RCC 7860 (cell line): ENCODE data around the gene SAMD15.
"Not testable (repeated sequence)": the region's sequence is repeated elsewhere in the genome, so short reads cannot be mapped to it uniquely, and the experiment has no call there.

Experiments used
- DNase-seq: peaks from one replicate; pipeline ENCODE4 v3.0.0-alpha.2; 2015; ENCODE audit warnings: low spot score
- FAIRE-seq: peaks from 2 replicates; lab custom pipeline; 2012; peaks lifted over from hg19 to GRCh38; lab: Jason Lieb, UNC

Gene SAMD15

GRCh38 chr14:77375164-77375950 lies 1.8 kb upstream of the SAMD15 start:
- DNase-seq (no peak), FAIRE-seq (no peak)

DNA sequence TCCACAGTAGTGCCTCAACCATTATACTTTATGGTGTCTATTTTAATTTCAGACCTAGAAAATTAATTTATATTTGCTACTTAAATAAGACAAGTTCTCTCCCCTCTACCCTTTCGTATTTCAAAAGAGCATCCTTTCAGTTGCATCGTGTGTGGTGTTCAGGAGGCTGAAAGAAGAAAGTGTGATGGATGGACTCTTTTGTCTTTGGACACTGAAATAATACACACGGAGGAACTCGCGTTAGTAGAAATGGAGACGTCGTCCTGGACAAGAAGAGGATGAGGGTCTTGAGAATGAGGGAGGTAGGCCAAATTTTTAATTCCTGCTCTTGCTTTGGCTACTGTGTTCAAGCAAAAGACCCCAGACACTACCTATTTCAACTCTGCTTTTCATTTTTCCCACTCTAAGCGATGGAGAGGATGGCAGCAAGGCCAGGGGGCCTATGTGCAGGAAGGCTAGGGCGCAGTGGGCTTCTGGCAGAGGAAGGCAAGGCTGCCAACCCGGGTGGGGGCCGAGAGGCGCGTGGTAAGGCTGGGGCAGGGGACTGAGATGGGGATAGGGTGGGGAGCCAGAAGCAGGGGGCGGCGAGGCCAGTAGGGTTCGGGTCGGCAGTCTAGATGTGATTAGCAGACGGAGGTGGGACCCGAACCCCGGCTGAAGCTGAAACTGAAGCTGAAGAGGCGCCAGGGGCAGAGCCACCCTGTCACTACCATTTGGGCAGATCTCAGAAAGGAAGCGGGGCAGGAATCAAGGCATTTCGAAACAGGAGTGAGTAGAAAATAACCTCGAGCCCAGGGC lies 1.0 kb upstream of the SAMD15 start:
- FAIRE-seq (no peak), DNase-seq (no peak)

GRCh38 chr14:77377502-77377844 lies 294 bp downstream of the SAMD15 start:
- DNase-seq, result no peak

GRCh38 chr14:77378701-77379100 lies 1.5 kb downstream of the SAMD15 start:
- no peak for FAIRE-seq

More at GRCh38 chr14:77377502-77377844, 294 bp downstream of the SAMD15 start:
- no peak for FAIRE-seq

GRCh38 chr14:77390188-77390587 lies 13.0 kb downstream of the SAMD15 start:
- no peak for FAIRE-seq
- no peak for DNase-seq

More at GRCh38 chr14:77378701-77379100, 1.5 kb downstream of the SAMD15 start:
- DNase-seq, result no peak

- FAIRE-seq (no peak), DNase-seq (no peak)
Measured at GRCh38 chr14:77400216-77400615, 23.0 kb downstream of the SAMD15 start.

DNA sequence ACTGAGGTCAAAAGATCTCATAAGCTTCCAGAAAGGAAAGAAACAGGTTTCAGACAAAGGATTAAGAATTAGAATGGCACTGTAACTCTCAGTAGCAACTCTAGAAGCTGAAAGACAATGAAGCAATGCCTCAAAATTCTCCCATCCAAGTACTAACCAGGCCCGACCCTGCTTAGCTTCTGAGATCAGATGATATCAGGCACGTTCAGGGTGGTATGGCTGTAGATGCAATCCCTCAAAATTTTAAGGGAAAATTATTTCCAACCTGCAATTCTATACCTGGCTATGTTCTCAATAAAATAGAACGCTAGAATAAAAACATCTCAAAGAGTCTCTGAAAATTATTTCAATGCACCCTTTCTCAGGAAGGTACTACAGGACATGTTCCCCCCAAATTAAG lies 26.6 kb downstream of the SAMD15 start:
- DNase-seq, result no peak
- FAIRE-seq, result no peak

DNA sequence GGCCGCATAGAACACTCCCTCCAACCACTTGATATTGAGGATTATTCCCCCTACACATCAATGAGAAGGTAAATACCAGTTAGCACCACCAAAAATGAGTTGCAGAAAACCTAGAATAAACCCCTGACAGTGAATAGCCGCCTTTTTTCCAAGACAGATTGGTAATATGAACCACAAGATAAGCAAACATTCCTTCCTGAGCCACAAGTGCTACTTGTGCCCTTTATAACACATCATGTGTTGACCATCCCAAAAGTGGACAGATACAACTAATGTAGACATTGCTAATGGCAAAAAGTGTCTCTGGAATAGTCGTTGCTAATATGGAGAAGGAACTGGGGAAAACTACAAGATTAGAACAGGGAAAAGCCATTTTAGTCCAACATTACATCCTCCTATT lies 28.9 kb downstream of the SAMD15 start:
- DNase-seq (no peak), FAIRE-seq (no peak)

GRCh38 chr14:77406718-77407117 lies 29.5 kb downstream of the SAMD15 start:
- FAIRE-seq, result no peak
- DNase-seq, result no peak

GRCh38 chr14:77407158-77407557 lies 30.0 kb downstream of the SAMD15 start:
- no peak for DNase-seq
- no peak for FAIRE-seq

DNA sequence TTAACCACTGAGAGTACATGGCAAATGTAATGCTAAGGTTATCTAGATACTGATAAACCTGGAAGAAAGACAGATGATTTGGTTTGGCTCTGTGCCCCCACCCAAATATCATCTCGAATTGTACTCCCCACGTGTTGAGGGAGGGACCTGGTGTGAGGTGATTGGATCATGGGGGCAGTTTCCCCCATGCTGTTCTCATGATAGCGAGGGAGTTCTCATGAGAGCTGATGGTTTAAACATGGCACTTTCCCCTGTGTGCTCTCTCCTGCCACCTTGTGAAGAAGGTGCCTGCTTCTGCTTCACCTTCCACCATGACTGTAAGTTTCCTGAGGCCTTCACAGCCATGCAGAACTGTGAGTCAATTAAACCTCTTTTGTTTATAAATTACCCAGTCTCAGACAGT lies 32.0 kb downstream of the SAMD15 start:
- DNase-seq (no peak), FAIRE-seq (no peak)

DNA sequence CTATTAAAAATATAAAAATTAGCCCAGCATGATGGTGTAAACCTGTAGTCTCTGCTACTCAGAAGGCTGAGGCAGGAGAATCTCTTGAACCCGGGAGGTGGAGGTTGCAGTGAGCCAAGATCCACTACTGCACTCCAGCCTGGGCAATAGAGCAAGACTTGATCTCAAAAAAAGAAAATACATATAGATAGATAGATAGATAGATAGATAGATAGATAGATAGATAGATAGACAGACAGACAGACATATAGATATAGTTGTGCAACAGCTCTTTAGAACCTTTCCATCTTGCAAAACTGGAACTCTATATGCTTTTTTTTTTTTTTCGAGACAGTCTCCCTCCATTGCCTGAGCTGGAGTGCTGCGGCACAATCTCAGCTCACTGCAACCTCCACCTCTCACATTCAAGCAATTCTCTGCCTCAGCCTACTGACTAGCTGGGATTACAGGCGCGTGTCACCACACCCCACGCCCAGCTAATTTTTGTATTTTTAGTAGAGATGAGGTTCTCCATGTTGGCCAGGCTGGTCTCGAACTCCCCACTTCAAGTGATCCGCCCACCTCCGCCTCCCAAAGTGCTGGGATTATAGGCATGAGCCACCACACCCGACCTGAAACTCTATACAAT lies 38.3 kb downstream of the SAMD15 start:
- DNase-seq, FAIRE-seq: not testable (repeated sequence)

DNA sequence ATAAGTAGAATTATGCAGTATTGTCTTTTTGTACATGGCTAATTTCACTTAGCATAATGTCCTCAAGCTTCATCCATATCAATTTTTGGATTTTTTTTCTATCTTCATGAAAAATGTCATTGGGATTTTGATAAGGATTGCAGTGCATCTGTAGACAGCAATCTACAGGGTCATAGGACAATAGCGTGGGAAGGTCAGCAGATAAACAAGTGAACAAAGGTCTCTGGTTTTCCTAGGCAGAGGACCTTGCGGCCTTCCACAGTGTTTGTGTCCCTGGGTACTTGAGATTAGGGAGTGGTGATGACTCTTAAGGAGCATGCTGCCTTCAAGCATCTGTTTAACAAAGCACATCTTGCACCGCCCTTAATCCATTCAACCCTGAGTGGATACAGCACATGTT lies 38.9 kb downstream of the SAMD15 start:
- DNase-seq, FAIRE-seq: not testable (repeated sequence)

DNA sequence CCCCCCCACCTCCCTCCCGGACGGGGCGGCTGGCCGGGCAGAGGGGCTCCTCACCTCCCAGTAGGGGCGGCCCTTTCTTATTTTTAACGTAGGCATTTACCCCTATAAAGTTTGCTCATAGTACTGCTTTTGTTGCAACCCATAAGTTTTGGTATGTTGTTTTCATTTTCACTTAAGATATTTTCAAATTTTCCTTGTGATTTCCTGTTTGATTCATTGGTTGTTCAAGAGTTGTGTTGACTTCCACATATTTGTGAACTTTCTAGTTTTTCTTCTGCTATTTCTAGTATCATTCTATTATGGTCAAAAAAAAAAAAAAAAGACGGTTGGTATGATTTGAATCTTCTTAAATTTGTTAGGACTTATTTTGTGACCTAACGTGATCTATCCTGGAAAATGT lies 39.7 kb downstream of the SAMD15 start:
- FAIRE-seq (no peak), DNase-seq (no peak)

- DNase-seq (no peak), FAIRE-seq (no peak)
Measured at GRCh38 chr14:77421201-77421600, 44.0 kb downstream of the SAMD15 start.

GRCh38 chr14:77423423-77423822 lies 46.2 kb downstream of the SAMD15 start, which contains the start of gene NOXRED1:
TSS of gene NOXRED1 (minus strand) at chr14:77423523. CDS start at chr14:77422889, 634 bp downstream.
- DNase-seq (no peak), FAIRE-seq (no peak)

GRCh38 chr14:77424862-77425261 lies 47.7 kb downstream of the SAMD15 start:
- no peak for FAIRE-seq
- no peak for DNase-seq

DNA sequence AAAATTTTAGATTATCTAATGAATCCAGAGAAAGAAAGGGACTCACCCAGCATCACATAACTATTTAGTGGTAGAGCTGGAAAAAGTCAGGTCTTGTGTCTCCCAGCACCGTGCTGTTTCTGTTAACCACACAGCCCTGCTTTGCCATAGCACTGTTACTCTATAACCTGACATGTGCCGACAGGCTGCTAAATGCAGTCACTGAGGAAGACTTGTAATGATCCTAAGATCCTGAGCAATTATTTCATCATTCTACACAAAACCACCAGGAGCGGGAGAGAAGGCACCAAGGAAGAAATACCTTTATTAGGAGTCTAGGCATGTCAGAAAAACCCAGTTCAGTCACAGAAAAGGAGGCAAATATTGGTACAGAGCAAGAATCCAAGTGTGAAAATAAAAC lies 49.2 kb downstream of the SAMD15 start:
- no peak for FAIRE-seq

GRCh38 chr14:77436042-77436441 lies 58.9 kb downstream of the SAMD15 start:
- FAIRE-seq (no peak), DNase-seq (no peak)

More for the DNA sequence above, 49.2 kb downstream of the SAMD15 start:
- no peak for DNase-seq

- no peak for FAIRE-seq
- DNase-seq, result no peak
Measured at GRCh38 chr14:77438596-77438995, 61.4 kb downstream of the SAMD15 start.

GRCh38 chr14:77439861-77440260 lies 62.7 kb downstream of the SAMD15 start:
- DNase-seq (no peak), FAIRE-seq (no peak)
